Parathyroid adenoma (tissue), 2 donors: ENCODE results near the gene NTN4.

Experiments
- H2AFZ ChIP-seq: fragments of 300-600 bp; sonication (generic); one replicate; pipeline ENCODE4 v1.7.0; 2017; ENCODE audit warnings: antibody characterized with exemption, mild to moderate bottlenecking
- H3K27ac ChIP-seq: fragments of 300-600 bp; sonication (generic); one replicate; pipeline ENCODE4 v1.7.0; 2017
- H3K27me3 ChIP-seq: fragments of 300-600 bp; sonication (generic); one replicate; pipeline ENCODE4 v1.7.0; 2017; ENCODE audit warnings: low read length; ENCODE audit not compliant: control insufficient read depth, insufficient read depth
- H3K36me3 ChIP-seq: fragments of 300-600 bp; sonication (generic); one replicate; pipeline ENCODE4 v1.7.0; 2017; ENCODE audit warnings: low read length; ENCODE audit not compliant: control insufficient read depth, insufficient read depth
- H3K4me1 ChIP-seq: fragments of 300-600 bp; sonication (generic); one replicate; pipeline ENCODE4 v1.7.0; 2017; ENCODE audit warnings: control low read depth
- H3K4me2 ChIP-seq: fragments of 300-600 bp; sonication (generic); one replicate; pipeline ENCODE4 v1.7.0; 2017; ENCODE audit warnings: low read length
- H3K4me3 ChIP-seq: fragments of 300-600 bp; sonication (generic); one replicate; pipeline ENCODE4 v1.7.0; 2017; ENCODE audit warnings: low read depth, low read length
- H3K79me2 ChIP-seq: fragments of 300-600 bp; sonication (generic); one replicate; pipeline ENCODE4 v1.7.0; 2017; ENCODE audit warnings: control low read depth
- H3K9ac ChIP-seq: fragments of 300-600 bp; sonication (generic); one replicate; pipeline ENCODE4 v1.7.0; 2017; ENCODE audit warnings: mild to moderate bottlenecking
- H3K9me3 ChIP-seq: fragments of 300-600 bp; sonication (generic); one replicate; pipeline ENCODE4 v1.7.0; 2017; ENCODE audit warnings: low read length; ENCODE audit not compliant: control insufficient read depth
- TF ChIP-seq, protein P1 (sequence below): fragments of 300-600 bp; sonication (generic); IDR thresholded peaks from one replicate; pipeline ENCODE4 v1.7.0; 2017; ENCODE audit warnings: antibody characterized with exemption, mild to moderate bottlenecking
- donor health status: primary hyperparathyroidism.

NTN4 gene

GRCh38 chr12:95808146-95808545 is 17.6 kb upstream of the NTN4 start:
- H3K27me3 ChIP-seq = no peaks in the 10 kb centered on the region
- no peaks in the 10 kb centered on the region for H3K9me3 ChIP-seq
- H3K4me2 ChIP-seq = no peak overlapping the region
- H3K4me3 ChIP-seq = no peak overlapping the region
- TF ChIP-seq, protein P1, sequence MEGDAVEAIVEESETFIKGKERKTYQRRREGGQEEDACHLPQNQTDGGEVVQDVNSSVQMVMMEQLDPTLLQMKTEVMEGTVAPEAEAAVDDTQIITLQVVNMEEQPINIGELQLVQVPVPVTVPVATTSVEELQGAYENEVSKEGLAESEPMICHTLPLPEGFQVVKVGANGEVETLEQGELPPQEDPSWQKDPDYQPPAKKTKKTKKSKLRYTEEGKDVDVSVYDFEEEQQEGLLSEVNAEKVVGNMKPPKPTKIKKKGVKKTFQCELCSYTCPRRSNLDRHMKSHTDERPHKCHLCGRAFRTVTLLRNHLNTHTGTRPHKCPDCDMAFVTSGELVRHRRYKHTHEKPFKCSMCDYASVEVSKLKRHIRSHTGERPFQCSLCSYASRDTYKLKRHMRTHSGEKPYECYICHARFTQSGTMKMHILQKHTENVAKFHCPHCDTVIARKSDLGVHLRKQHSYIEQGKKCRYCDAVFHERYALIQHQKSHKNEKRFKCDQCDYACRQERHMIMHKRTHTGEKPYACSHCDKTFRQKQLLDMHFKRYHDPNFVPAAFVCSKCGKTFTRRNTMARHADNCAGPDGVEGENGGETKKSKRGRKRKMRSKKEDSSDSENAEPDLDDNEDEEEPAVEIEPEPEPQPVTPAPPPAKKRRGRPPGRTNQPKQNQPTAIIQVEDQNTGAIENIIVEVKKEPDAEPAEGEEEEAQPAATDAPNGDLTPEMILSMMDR = no peak
- H2AFZ ChIP-seq = no peak overlapping the region
- H3K79me2 ChIP-seq = no peaks in the 10 kb centered on the region
- no peak overlapping the region for H3K9ac ChIP-seq
- H3K36me3 ChIP-seq = no peaks in the 10 kb centered on the region
- no peaks in the 10 kb centered on the region for H3K4me1 ChIP-seq
- no peak overlapping the region for H3K27ac ChIP-seq

- H3K36me3 ChIP-seq = no peaks in the 10 kb centered on the region
- no peaks in the 10 kb centered on the region for H3K79me2 ChIP-seq
- no peaks in the 10 kb centered on the region for H3K27me3 ChIP-seq
- H3K27ac ChIP-seq = no peak overlapping the region
- no peak overlapping the region for H3K4me3 ChIP-seq
- no peak overlapping the region for H2AFZ ChIP-seq
- no peak overlapping the region for H3K9ac ChIP-seq
- no peak overlapping the region for H3K4me2 ChIP-seq
- H3K4me1 ChIP-seq = no peaks in the 10 kb centered on the region
- H3K9me3 ChIP-seq = no peaks in the 10 kb centered on the region
- TF ChIP-seq, protein P1 = no peak
Observed at GRCh38 chr12:95805864-95806671, 15.5 kb upstream of the NTN4 start.

- no peak overlapping the region for H2AFZ ChIP-seq
- TF ChIP-seq, protein P1 = no peak
- H3K79me2 ChIP-seq = no peaks in the 10 kb centered on the region
- H3K4me1 ChIP-seq = no peaks in the 10 kb centered on the region
- no peak overlapping the region for H3K4me3 ChIP-seq
- H3K27ac ChIP-seq = no peak overlapping the region
- no peaks in the 10 kb centered on the region for H3K9me3 ChIP-seq
- H3K4me2 ChIP-seq = no peak overlapping the region
- H3K9ac ChIP-seq = no peak overlapping the region
- H3K27me3 ChIP-seq = no peaks in the 10 kb centered on the region
- H3K36me3 ChIP-seq = no peaks in the 10 kb centered on the region
Observed at GRCh38 chr12:95804291-95804690, 13.7 kb upstream of the NTN4 start.

GRCh38 chr12:95803817-95804216 is 13.3 kb upstream of the NTN4 start:
- Histone ChIP-seq H3K4me1 (no peaks in the 10 kb centered on the region), H3K79me2 (no peaks in the 10 kb centered on the region), H3K36me3 (no peaks in the 10 kb centered on the region), H3K4me2 (no peak overlapping the region), H2AFZ (no peak overlapping the region), H3K27ac (no peak overlapping the region), H3K9me3 (no peaks in the 10 kb centered on the region), H3K4me3 (no peak overlapping the region), H3K27me3 (no peaks in the 10 kb centered on the region), H3K9ac (no peak overlapping the region)
- TF ChIP-seq, protein P1 = no peak
